Testis (tissue), 3 donors: ENCODE measurements around the gene AMT. TPM values are rescaled to one million over a fixed set of nuclear protein-coding genes. Genes with fewer than 3 reads are reported as not detected.

Experiments used
- DNase-seq: peaks from one replicate; pipeline ENCODE4 v3.0.0-alpha.2; 2019
- H3K27ac ChIP-seq, 2 donors: fragments of 200-600 bp; sonication (generic); one replicate each; pipeline ENCODE4 v1.5.1; 2019
- H3K27me3 ChIP-seq: fragments of 200-600 bp; sonication (generic); one replicate; pipeline ENCODE4 v1.5.1; 2019
- H3K36me3 ChIP-seq: fragments of 200-600 bp; sonication (generic); one replicate; pipeline ENCODE4 v1.5.1; 2017; ENCODE audit warnings: low read depth; ENCODE audit errors: missing control alignments
- H3K4me1 ChIP-seq: fragments of 200-600 bp; sonication (generic); one replicate; pipeline ENCODE4 v1.5.1; 2019
- H3K4me3 ChIP-seq, 2 donors: fragments of 200-600 bp; sonication (generic); one replicate each; pipeline ENCODE4 v1.5.1; 2017 to 2019
- H3K9me3 ChIP-seq: fragments of 200-600 bp; sonication (generic); one replicate; pipeline ENCODE4 v1.5.1; 2017
- POLR2A ChIP-seq: fragments of 450-650 bp; IDR thresholded peaks from one replicate; pipeline ENCODE4 v1.6.1; 2017; ENCODE audit warnings: antibody characterized with exemption, mild to moderate bottlenecking, moderate library complexity
- WGBS, 2 donors: methylation state at CpG; one replicate each; pipeline ENCODE4 v1.1.5; 2018; 5-methylcytosine and 5-hydroxymethylcytosine counted together
- intact Hi-C: fragments of 100-400 bp; cut with DNase I; formaldehyde crosslinking; loops from one replicate; pipeline ENCODE4 v1.15.1; 2023; ENCODE audit warnings: low total_unique reads
- polyA plus RNA-seq: library from polyadenylated mRNA; stranded (reverse); fragments of 350-450 nt; fragmentation: Illumina TruSeq; extraction: RNeasy Lipid Tissue Mini Kit (QIAGEN cat#74804); gene quantifications from one replicate; pipeline ENCODE4 v1.2.3, GENCODE V29; 2014; ENCODE audit warnings: low read depth, low replicate concordance; ENCODE audit not compliant: insufficient read depth
- total RNA-seq, 2 donors: library from RNA; depleted of rRNA; stranded (reverse); fragments of >200 nt; gene quantifications; one replicate each; pipeline ENCODE4 v1.2.3, GENCODE V29; 2016
- TF ChIP-seq, protein P1 (sequence below), 3 experiments: fragments of 450-650 bp in 2 of 3; fragments of 200-600 bp in 1 of 3; sonication (generic) in 1 of 3; IDR thresholded peaks; one replicate each; pipeline ENCODE4 v1.5.1; 2016 to 2019; ENCODE audit warnings: antibody characterized with exemption in 3 of 3, mild to moderate bottlenecking in 2 of 3, moderate library complexity in 1 of 3

AMT gene
- total and polyA plus RNA-seq, 3 donors from 2014 or later: 3.8 to 10.4 (median 9.1) TPM

DNA sequence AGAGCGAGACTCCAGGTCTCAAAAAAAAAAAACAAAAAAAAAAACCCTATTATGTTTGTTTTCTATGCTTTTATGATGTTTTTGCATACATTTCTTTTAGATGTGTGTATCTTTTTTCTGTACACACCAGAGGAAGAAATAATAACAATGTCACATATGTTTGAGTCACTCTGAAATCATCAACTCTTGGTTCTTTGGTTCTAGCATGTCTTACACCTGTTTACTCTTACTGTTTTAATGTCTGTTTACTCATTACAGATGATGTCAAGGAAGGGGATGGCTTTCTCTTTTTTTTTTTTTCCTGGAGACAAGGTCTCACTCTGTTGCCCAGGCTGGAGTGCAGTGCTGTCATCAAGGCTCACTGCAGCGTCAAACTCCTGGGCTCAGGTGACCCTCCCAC lies 34.6 kb downstream of the AMT start:
- no peak for TF ChIP-seq POLR2A
- TF ChIP-seq, protein P1, sequence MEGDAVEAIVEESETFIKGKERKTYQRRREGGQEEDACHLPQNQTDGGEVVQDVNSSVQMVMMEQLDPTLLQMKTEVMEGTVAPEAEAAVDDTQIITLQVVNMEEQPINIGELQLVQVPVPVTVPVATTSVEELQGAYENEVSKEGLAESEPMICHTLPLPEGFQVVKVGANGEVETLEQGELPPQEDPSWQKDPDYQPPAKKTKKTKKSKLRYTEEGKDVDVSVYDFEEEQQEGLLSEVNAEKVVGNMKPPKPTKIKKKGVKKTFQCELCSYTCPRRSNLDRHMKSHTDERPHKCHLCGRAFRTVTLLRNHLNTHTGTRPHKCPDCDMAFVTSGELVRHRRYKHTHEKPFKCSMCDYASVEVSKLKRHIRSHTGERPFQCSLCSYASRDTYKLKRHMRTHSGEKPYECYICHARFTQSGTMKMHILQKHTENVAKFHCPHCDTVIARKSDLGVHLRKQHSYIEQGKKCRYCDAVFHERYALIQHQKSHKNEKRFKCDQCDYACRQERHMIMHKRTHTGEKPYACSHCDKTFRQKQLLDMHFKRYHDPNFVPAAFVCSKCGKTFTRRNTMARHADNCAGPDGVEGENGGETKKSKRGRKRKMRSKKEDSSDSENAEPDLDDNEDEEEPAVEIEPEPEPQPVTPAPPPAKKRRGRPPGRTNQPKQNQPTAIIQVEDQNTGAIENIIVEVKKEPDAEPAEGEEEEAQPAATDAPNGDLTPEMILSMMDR (IDR thresholded peaks at IDR 0.05): no peak
- intact Hi-C loops: no loop called here
- H3K27ac ChIP-seq: no peak overlapping the region
- no peaks in the 10 kb centered on the region for H3K9me3 ChIP-seq
- H3K27me3 ChIP-seq: no peaks in the 10 kb centered on the region
- 86 to 92% methylated on average over 2 of the region's 2 CpGs for WGBS, 2 donors
- peaks cover 3% of the 10 kb centered on the region for H3K4me1 ChIP-seq
- DNase-seq: no peak
- no peak overlapping the region for H3K4me3 ChIP-seq
- H3K36me3 ChIP-seq: no peaks in the 10 kb centered on the region

GRCh38 chr3:49386056-49386756 lies 36.1 kb downstream of the AMT start:
- Histone ChIP-seq H3K9me3 (no peaks in the 10 kb centered on the region), H3K4me1 (peaks cover 3% of the 10 kb centered on the region), H3K27me3 (no peaks in the 10 kb centered on the region), H3K36me3 (no peaks in the 10 kb centered on the region), H3K27ac (no peak overlapping the region), H3K4me3 (no peak overlapping the region)
- TF ChIP-seq POLR2A: no peak
- TF ChIP-seq, protein P1 (IDR thresholded peaks at IDR 0.05): no peak
- WGBS, 2 donors: 81 to 84% methylated on average over 11 of the region's 11 CpGs
- DNase-seq: no peak
- intact Hi-C loops: no loop called here

DNA sequence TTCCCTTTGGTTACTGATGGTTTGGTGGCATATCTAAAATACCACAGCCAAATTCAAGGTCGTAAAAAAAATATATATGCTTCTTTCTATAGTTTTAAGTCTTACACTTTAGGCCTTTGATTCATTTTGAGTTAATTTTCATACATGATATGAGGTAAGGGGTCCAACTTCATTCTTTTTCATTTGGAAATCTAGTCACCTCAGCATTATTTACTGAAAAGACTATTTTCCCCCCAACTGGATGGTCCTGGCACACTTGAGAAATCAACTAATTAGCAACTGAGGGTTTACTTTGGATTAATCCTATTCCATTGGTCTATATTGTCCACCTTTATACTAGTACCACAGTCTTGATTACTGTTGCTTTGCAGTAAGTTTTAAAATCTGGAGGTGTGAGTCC lies 36.7 kb downstream of the AMT start:
- WGBS, 2 donors: 79 to 92% methylated on average over 1 of the region's 1 CpG
- intact Hi-C loops: no loop called here
- Histone ChIP-seq H3K4me3 (no peak overlapping the region), H3K4me1 (peaks cover 3% of the 10 kb centered on the region), H3K9me3 (no peaks in the 10 kb centered on the region), H3K27me3 (no peaks in the 10 kb centered on the region), H3K36me3 (no peaks in the 10 kb centered on the region), H3K27ac (no peak overlapping the region)
- no peak for DNase-seq
- TF ChIP-seq, protein P1 (IDR thresholded peaks at IDR 0.05): no peak
- no peak for TF ChIP-seq POLR2A

GRCh38 chr3:49383387-49383786 lies 38.9 kb downstream of the AMT start:
- WGBS, 2 donors: 64 to 70% methylated on average over 5 of the region's 5 CpGs
- Histone ChIP-seq H3K4me1 (peaks cover 6% of the 10 kb centered on the region), H3K9me3 (no peaks in the 10 kb centered on the region), H3K27me3 (no peaks in the 10 kb centered on the region), H3K27ac (no peak overlapping the region), H3K36me3 (no peaks in the 10 kb centered on the region), H3K4me3 (no peak overlapping the region)
- DNase-seq: no peak
- intact Hi-C loops: no loop called here
- TF ChIP-seq, protein P1 (IDR thresholded peaks at IDR 0.05): no peak
- no peak for TF ChIP-seq POLR2A
